NCI-H82 (cell line): ENCODE results near the gene ADGRL2.

Experiments used
- DNase-seq: peaks from one replicate; lab custom pipeline; 2025; lab: John Stamatoyannopoulos, UW

ADGRL2 gene

GRCh38 chr1:81800695-81801650 lies at the start of gene ADGRL2:
Gene ADGRL2, plus strand, starts transcription at chr1:81800934. Its CDS starts 36,051 bp downstream, at chr1:81836985.
- peak; percentile 94 for DNase-seq

- no peak for DNase-seq
These were observed 47.9 kb upstream of the ADGRL2 start for GRCh38 chr1:81752840-81753239.

- no peak for DNase-seq
These were observed 46.3 kb upstream of the ADGRL2 start for GRCh38 chr1:81754424-81754823.

GRCh38 chr1:81756872-81757271 lies 43.9 kb upstream of the ADGRL2 start:
- no peak for DNase-seq

- no peak for DNase-seq
These were observed 43.2 kb upstream of the ADGRL2 start for GRCh38 chr1:81757398-81758020.

GRCh38 chr1:81758181-81758580 lies 42.6 kb upstream of the ADGRL2 start:
- DNase-seq, result no peak

GRCh38 chr1:81760477-81761097 lies 40.1 kb upstream of the ADGRL2 start:
- no peak for DNase-seq

- no peak for DNase-seq
These were observed 25.2 kb upstream of the ADGRL2 start for GRCh38 chr1:81775510-81775909.

GRCh38 chr1:81780705-81781454 lies 19.9 kb upstream of the ADGRL2 start:
- no peak for DNase-seq

GRCh38 chr1:81781749-81782148 lies 19.0 kb upstream of the ADGRL2 start:
- DNase-seq, result no peak

GRCh38 chr1:81792184-81792583 lies 8.6 kb upstream of the ADGRL2 start:
- DNase-seq, result no peak

- DNase-seq, result no peak
These were observed 3.0 kb upstream of the ADGRL2 start for GRCh38 chr1:81797701-81798100.

GRCh38 chr1:81799939-81800694 lies 617 bp upstream of the ADGRL2 start:
- DNase-seq, result peak; percentile 76

GRCh38 chr1:81801651-81802456 lies 1.1 kb downstream of the ADGRL2 start:
- DNase-seq, result peak; percentile 66

- DNase-seq, result no peak
These were observed 1.6 kb downstream of the ADGRL2 start for GRCh38 chr1:81802457-81802706.

- DNase-seq, result peak; percentile 73
These were observed 2.1 kb downstream of the ADGRL2 start for GRCh38 chr1:81802707-81803430.

GRCh38 chr1:81803431-81804110 lies 2.8 kb downstream of the ADGRL2 start:
- peak; percentile 60 for DNase-seq

- no peak for DNase-seq
These were observed 3.6 kb downstream of the ADGRL2 start for GRCh38 chr1:81804312-81804711.
